Activated CD4-positive, CD25-positive, alpha-beta regulatory T cell treated with anti-CD3 and anti-CD28 coated beads, Interleukin-2, amount 50 U/mL, for 24 hours (primary cell): ENCODE results near the gene SGMS1.
A peak's percentile ranks its signal among the peaks of the same experiment; 100 is the strongest.
"Not testable (repeated sequence)": the region's sequence is repeated elsewhere in the genome, so short reads cannot be mapped to it uniquely, and the experiment has no call there.

ENCODE experiments used
- ATAC-seq, 2 donors: fragments of 150-1000 bp; cut with Tn5 transposase; one replicate each; pipeline ENCODE4 v1.10.0; 2021; ENCODE audit warnings: mild to moderate bottlenecking in 1 of 2, moderate library complexity in 1 of 2

Gene SGMS1

GRCh38 chr10:50623663-50624412 is at the start of gene SGMS1:
TSS of gene SGMS1 (minus strand) at chr10:50623956. CDS start at chr10:50344114, 279,842 bp downstream.
- peak; percentile 49 to 57 for ATAC-seq

GRCh38 chr10:50672152-50672551 is 48.4 kb upstream of the SGMS1 start:
- ATAC-seq: peak; percentile 70 to 76

GRCh38 chr10:50671645-50672044 is 47.9 kb upstream of the SGMS1 start:
- not testable (repeated sequence) for ATAC-seq

- not testable (repeated sequence) for ATAC-seq
These were observed 46.2 kb upstream of the SGMS1 start for GRCh38 chr10:50669957-50670356.

- not testable (repeated sequence) for ATAC-seq
These were observed 43.6 kb upstream of the SGMS1 start for GRCh38 chr10:50667353-50667752.

GRCh38 chr10:50662420-50662819 is 38.7 kb upstream of the SGMS1 start:
- not testable (repeated sequence) for ATAC-seq

GRCh38 chr10:50661563-50661962 is 37.8 kb upstream of the SGMS1 start:
- not testable (repeated sequence) for ATAC-seq

- ATAC-seq: peak; percentile 90 to 99
These were observed 36.3 kb upstream of the SGMS1 start for GRCh38 chr10:50659865-50660730.

GRCh38 chr10:50659016-50659864 is 35.5 kb upstream of the SGMS1 start:
- ATAC-seq: not testable (repeated sequence)

GRCh38 chr10:50658165-50658564 is 34.4 kb upstream of the SGMS1 start:
- no peak for ATAC-seq

GRCh38 chr10:50653758-50654157 is 30.0 kb upstream of the SGMS1 start:
- no peak for ATAC-seq

- no peak for ATAC-seq
These were observed 29.4 kb upstream of the SGMS1 start for GRCh38 chr10:50653142-50653541.

GRCh38 chr10:50651808-50652207 is 28.1 kb upstream of the SGMS1 start:
- no peak for ATAC-seq

GRCh38 chr10:50650481-50650880 is 26.7 kb upstream of the SGMS1 start:
- no peak for ATAC-seq

- ATAC-seq: no peak
These were observed 25.1 kb upstream of the SGMS1 start for GRCh38 chr10:50648935-50649227.

GRCh38 chr10:50648089-50648934 is 24.6 kb upstream of the SGMS1 start:
- ATAC-seq: peak; percentile 49 to 65

GRCh38 chr10:50647350-50647749 is 23.6 kb upstream of the SGMS1 start:
- not testable (repeated sequence) for ATAC-seq

- no peak for ATAC-seq
These were observed 21.5 kb upstream of the SGMS1 start for GRCh38 chr10:50645236-50645635.

GRCh38 chr10:50641626-50642025 is 17.9 kb upstream of the SGMS1 start:
- ATAC-seq: no peak

- ATAC-seq: no peak
These were observed 16.5 kb upstream of the SGMS1 start for GRCh38 chr10:50640238-50640637.

GRCh38 chr10:50636618-50637579 is 13.1 kb upstream of the SGMS1 start:
- ATAC-seq: peak; percentile 90 to 93
